GM19099 (cell line): ENCODE results near the gene SLC25A42.

Experiments
- POLR2A ChIP-seq: IDR thresholded peaks from 3 replicates; pipeline ENCODE4 v1.6.1; 2011; ENCODE audit warnings: low read depth; ENCODE audit not compliant: insufficient read length; ENCODE audit errors: extremely low read depth

Gene SLC25A42

DNA sequence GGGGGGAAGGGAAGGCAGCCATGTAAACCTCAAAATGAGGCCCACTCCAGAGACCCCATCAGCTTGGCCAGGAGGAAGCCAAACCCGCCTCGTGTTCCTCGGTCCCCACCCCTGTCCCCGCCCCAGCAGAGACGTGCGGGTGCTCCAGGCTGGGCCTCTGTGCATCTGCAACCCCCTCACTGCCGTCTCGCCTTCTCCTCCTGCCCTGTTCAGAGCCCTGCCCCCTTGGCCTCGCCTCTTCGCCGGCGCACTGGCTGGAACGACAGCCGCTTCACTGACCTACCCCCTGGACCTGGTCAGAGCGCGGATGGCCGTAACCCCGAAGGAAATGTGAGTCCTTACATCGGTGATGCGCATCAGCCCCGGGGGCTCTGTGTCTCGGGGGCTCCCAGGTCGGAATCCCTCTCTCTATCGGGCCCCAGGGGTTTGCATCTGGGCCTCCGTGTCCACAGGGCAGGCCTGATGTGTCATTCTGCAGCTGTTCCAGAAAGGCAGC is 42.3 kb downstream of the SLC25A42 start:
- TF ChIP-seq POLR2A, result no peak

DNA sequence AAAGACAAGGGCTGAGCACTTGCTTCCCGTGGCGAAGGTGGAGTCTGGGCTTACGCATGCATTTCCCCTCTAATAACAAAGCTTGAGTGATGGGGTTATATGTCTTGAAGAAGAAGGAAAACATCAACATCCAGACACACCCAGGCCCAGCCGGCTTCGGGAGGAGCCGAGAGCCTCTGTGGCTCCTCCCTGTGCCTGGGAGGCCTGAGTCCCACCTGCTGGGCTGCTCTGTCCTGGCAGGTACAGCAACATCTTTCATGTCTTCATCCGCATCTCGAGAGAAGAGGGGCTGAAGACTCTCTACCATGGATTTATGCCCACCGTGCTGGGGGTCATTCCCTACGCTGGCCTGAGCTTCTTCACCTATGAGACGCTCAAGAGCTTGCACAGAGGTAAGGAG is 43.9 kb downstream of the SLC25A42 start:
- no peak for TF ChIP-seq POLR2A

DNA sequence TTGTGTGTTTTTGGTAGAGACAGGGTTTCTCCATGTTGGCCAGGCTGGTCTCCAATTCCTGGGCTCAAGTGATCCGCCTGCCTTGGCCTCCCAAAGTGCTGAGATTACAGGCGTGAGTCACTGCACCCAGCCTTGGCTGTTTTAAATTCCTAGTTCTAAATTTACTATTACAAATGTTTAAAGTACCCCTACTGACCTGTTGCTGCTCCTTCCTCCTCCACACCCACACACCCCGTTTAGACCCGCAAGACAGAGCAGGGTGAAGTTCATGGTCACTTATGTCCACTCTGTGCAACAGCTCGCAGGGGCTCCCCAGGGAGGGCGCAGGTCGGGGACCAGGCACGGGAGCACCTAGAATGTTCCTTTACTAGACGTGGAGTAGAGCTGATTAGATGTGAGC is 45.8 kb downstream of the SLC25A42 start:
- TF ChIP-seq POLR2A, result no peak

DNA sequence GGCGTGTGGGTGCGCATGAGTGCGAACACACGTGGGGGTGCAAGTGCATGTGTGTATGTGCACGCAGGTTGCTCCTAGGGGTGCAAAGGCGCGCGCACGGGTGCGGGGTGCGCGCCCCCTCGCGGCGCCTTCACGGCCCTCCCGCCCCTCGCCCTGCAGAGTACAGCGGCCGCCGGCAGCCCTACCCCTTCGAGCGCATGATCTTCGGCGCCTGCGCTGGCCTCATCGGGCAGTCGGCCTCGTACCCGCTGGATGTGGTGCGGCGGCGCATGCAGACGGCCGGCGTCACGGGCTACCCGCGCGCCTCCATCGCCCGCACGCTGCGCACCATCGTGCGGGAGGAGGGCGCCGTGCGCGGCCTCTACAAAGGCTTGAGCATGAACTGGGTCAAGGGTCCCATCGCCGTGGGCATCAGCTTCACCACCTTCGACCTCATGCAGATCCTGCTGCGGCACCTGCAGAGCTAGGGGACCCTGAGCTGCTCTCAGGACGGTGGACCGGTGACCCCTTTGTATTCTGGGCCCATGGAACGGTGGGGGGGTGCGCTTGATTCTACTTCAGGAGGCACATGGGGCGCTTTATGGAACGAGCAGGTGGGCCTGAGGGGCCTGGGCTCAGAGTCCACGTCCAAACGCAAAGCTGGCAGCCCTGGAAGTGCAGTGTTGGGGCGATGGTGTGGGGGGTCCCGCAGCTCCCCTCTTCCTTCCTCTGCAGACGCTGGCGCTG is 46.8 kb downstream of the SLC25A42 start:
- no peak for TF ChIP-seq POLR2A

DNA sequence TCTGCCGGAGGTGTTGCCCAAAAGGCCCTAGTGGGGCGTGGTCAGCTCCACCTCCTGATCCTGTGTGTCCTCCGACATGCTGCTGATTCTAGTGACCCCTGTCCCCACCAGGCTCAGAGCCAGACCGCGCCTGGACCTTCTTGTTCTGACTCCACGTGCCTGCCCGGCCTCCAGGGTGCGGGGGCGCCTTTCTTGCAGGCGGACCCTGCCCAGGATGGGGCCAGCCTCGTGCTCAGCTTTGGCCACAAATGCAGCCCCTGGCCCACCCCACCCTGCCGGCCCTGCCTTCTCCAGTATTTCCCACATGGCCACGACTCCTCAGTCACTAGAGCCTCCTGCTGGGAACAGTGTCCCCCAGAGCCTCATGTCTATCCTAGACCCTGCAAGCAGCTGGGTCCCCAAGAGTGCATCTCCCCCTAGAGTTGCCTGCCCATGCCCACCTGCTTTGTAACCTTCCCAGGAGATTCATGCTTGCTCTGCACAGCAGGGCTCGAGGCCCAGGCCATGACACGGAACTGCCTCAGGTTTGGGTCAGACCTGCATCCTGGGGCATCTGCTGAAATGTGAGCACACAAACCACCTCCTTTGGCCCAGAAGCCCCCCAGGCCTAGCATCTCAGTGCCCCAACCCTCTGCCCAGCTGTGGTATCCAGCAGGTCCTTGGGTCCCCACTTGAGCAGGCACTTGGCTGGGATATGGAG is 47.5 kb downstream of the SLC25A42 start:
- TF ChIP-seq POLR2A, result no peak

DNA sequence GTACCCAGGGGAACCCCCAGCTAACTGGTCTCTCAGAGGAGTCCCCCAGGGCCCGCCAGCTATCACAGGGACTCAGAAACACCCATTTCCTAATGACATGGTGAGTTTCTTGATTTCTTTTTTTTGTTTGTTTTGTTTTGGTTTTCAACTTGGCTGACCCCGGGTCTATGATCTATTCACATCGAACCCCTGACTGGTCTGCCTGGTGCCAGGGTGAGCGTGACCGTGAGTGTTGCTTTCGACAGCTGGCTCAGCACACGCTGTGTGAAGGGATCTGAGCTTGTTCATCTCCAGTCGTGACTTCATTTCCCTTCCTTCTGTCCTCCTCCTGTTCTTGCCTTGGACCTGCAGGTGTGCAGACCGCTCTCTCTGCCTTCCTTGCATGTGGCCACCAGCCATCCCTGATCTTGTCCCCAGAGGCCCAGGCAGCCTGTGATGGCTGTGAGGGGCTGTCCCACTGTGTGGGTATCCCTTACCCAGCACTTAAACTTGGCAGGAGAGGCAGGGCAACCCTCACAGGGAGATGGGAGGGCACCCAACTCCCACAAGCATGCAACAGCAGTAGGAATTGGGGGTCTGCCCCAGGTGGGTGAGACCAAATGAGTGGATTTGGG is 48.3 kb downstream of the SLC25A42 start:
- TF ChIP-seq POLR2A, result no peak

DNA sequence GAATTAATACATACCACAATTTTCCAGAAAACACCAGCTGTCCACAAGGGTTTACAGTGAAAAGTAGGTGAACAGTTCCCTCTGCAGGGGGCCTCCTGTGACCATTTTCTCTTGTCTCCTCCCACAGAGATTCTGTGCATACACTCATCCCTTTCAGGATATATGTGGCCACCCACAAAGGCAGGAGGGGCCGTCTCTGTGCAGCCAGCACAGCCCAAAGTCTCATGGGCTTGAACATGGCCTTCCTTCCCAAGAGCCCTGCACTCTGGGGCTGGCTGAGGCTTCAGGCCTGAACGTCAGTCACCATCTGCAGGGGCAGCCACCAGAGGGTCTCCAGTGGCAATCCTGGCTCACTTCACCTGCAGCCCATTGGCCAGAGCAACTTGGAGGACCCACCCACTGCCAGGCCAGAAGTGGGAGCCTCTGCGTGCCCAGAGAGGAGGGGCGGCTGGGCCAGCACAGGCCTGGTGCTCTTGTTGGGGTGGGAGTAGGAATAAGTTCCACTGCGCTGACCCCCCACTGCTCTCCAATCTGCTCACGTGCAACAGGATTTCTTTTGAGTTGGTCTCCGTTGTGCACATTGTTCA is 49.3 kb downstream of the SLC25A42 start:
- TF ChIP-seq POLR2A, result no peak

DNA sequence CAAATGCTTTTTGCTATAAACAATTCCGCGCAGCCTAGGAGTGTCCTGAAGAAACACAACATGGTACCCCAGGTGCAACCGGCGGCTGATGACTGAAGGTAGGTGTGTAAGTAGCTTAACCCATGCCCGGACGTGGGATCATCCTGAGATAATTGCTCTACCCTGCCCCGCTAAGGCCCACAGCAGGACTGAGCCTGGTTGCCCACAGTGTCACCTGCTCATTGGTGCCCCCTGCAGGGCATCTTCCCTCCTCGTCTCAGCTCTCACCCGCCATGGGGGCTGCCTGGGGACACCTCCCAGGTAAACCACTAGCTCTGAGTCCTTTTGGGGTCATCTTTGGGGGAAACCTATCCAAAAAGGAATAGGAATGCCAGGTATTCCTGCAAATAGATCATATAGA is 52.2 kb downstream of the SLC25A42 start:
- TF ChIP-seq POLR2A, result no peak

DNA sequence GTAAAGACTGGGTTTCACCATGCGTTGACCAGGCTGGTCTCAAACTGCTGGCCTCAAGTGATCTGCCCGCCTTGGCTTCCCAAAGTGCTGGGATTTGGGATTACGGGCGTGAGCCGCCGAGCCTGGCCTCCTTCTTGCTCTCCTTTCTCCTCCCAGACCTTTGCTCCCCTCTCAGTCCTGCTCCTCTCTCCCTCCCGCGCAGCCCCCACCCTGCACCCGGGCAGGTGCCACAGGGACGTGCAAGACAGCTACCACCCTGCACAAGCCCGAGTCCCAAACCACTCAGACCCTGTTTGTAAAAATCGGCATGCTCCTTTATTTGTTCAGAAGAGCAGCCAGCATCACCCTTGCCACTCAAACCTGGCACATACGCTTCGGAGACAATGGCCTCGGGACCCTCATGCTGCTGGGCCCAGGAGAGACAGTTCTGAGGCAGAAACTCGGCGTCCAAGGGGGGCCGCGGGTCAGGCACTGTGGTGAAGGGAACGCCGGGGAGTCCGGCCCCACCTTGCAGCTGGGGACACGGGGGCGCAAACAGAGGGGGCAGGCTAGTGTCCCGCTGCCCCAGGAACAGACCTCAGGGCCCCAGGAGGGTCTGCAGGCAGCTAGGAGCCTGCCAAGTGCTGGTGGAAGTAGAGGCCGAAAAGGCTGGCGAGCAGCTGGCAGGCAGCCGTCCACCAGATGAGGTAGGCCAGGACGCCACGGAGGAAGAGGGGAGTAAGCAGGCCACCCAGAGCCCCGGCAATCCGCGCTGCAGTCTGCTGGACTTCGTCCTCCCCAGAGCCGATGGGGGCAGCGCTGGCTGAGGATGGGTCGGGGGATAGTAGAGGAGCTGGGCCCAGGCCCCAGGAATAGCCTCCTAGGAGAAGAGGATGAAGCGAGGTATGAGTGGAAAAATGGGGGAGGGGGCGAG is 55.8 kb downstream of the SLC25A42 start:
- TF ChIP-seq POLR2A, result no peak

DNA sequence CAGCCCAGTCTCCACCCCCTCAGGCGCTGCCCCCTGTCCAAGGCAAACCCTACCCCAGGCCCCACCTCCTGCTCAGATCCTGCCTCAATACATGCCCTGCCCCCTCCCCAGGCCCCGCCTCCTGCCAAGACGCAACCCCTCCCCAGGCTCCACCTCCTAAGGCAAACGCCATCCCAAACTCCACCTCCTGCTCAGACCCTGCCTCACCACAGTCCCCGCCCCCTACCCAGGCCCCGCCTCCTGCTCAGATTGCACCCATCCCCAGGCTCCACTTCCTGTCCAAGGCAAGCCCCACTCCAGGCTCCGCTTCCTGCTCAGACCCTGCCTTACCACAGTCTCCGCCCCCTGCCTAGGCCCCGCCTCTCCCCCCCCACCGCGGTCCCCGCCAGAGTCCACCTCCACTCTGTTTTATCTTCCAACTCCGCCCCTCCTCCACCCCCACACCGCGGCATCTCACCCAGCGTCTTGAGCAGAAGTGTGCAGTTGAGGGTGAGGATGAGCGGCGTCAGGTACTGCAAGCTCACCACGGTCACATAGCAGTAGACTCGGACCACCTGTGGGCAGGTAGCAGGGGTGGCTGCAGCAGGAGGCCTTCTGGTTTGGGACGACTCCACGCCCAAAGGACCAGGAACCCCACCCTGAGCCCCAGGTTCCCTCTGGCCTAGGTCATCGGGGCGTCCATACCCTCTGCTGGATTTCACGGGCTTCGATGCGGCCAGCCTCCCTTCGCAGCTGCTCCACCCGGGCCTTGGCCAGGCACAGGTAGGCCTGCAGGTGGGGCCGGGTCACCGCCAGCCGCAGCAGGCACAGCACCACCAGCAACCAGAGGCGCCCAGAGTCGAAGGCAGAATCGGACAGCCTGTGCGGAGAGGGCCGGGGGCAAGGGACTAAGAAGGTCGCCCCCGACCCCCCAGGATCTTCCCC is 56.8 kb downstream of the SLC25A42 start:
- no peak for TF ChIP-seq POLR2A

DNA sequence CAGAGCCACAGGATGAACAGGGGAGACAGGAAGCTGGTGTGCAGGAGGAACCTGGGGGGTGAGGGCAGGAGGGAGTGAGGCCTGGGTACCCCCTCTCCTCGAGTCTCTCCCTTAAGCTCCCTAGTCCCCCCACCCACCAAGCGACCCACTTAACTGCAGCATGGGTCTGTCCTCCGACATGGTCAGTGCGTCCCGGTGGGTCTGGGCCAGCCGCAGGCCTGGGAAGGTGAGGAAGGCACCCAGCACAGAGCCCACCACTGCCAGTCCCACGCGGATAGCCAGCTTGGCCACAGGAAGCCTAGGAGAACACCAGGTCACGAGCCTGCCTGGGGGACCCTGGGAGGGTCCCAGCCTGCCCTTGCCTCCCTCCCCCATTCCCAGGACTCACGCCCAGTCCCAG is 57.6 kb downstream of the SLC25A42 start:
- no peak for TF ChIP-seq POLR2A

DNA sequence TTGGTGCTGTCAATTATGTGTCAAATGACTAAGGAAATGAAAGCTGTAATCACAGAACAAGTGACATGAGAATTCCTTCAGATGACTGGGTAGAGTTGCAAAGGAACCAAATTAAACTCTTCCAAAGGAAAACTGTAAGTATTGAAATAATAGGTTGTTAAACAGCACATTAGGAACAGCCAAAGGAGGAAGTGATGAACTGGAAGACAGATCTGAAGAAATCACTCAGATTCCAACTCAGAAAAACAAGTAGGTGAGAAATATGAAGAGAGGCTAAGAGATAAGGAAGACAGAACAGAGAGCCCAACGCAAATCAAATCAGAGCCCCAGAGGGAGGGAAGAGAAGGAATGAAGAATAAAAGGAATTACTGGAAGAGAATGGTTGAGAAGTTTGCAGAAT is 59.1 kb downstream of the SLC25A42 start:
- no peak for TF ChIP-seq POLR2A

DNA sequence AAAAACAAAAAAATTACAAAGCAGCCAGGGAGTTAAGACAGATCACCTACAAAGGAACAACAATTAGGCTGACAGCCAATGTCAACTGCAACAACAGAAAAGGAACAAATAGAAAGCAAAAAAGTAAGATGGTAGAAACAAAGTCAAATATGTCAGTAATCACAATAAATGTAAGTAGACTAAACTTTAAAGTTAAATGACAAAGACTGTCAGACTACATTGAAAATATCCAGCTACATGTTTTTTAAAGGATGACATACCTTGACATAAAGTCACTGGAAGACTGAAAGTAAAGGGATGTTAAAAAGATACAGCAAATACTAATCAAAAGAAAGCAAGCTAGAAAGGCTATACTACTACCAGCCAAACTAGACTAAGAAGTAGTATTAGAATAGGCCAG is 59.6 kb downstream of the SLC25A42 start:
- no peak for TF ChIP-seq POLR2A
